Smooth muscle cell (in vitro differentiated cells): ENCODE data around the gene TMEM200A. TPM values are rescaled to one million over a fixed set of nuclear protein-coding genes. Genes with fewer than 3 reads are reported as not detected.

Source experiments
- DNase-seq: peaks from one replicate; lab custom pipeline; 2025; ENCODE audit not compliant: unreplicated experiment; lab: John Stamatoyannopoulos, UW
- H2AFZ ChIP-seq: fragments of 200-600 bp; sonication (generic); 2 replicates; pipeline ENCODE4 v1.6.0; 2016; ENCODE audit warnings: antibody characterized with exemption, low read depth, mild to moderate bottlenecking
- H3F3A ChIP-seq: fragments of 200-600 bp; sonication (generic); 2 replicates; pipeline ENCODE4 v1.6.0; 2017; ENCODE audit warnings: antibody characterized with exemption, low read depth
- H3K27ac ChIP-seq: fragments of 200-600 bp; sonication (generic); 2 replicates; pipeline ENCODE4 v1.5.1; 2016; ENCODE audit warnings: low read depth, mild to moderate bottlenecking
- H3K27me3 ChIP-seq: fragments of 200-600 bp; sonication (generic); 2 replicates; pipeline ENCODE4 v1.6.1; 2016; ENCODE audit warnings: low read depth, mild to moderate bottlenecking
- H3K36me3 ChIP-seq: fragments of 200-600 bp; sonication (generic); 2 replicates; pipeline ENCODE4 v1.5.1; 2016; ENCODE audit warnings: low read depth
- H3K4me1 ChIP-seq: fragments of 200-600 bp; sonication (generic); 2 replicates; pipeline ENCODE4 v1.5.1; 2016; ENCODE audit warnings: low read depth
- H3K4me2 ChIP-seq: fragments of 200-600 bp; sonication (generic); 2 replicates; pipeline ENCODE4 v1.6.0; 2016; ENCODE audit warnings: mild to moderate bottlenecking
- H3K4me3 ChIP-seq: fragments of 200-600 bp; sonication (generic); 2 replicates; pipeline ENCODE4 v1.5.1; 2016; ENCODE audit warnings: mild to moderate bottlenecking
- H3K79me2 ChIP-seq: fragments of 200-600 bp; sonication (generic); 2 replicates; pipeline ENCODE4 v1.6.0; 2016; ENCODE audit warnings: low read depth, mild to moderate bottlenecking
- H3K9ac ChIP-seq: fragments of 200-600 bp; sonication (generic); 2 replicates; pipeline ENCODE4 v1.6.0; 2016; ENCODE audit warnings: low read depth
- H3K9me3 ChIP-seq: fragments of 200-600 bp; sonication (generic); replicated peaks from 2 replicates; pipeline ENCODE4 v1.5.1; 2016; ENCODE audit warnings: low read depth
- H4K20me1 ChIP-seq: fragments of 200-600 bp; sonication (generic); 2 replicates; pipeline ENCODE4 v1.6.0; 2016; ENCODE audit warnings: low read depth
- CTCF ChIP-seq: fragments of 200-600 bp; sonication (generic); IDR thresholded peaks from 2 replicates; pipeline ENCODE4 v1.5.1; 2017; ENCODE audit warnings: borderline replicate concordance, mild to moderate bottlenecking, antibody characterized with exemption; ENCODE audit not compliant: insufficient read depth, poor library complexity, severe bottlenecking
- WGBS: methylation state at CpG from one replicate; pipeline ENCODE4 v1.1.7; 2016; ENCODE audit warnings: low lambda C conversion rate; 5-methylcytosine and 5-hydroxymethylcytosine counted together
- polyA plus RNA-seq: library from polyadenylated mRNA; unstranded; fragments of >200 nt; fragmentation: Nextera tagmentation; extraction: Ambion mirVana; gene quantifications from 2 replicates; pipeline ENCODE4 v1.2.1, GENCODE V29; 2016
- total RNA-seq: library from RNA; depleted of rRNA; stranded (reverse); fragments of >200 nt; gene quantifications from 2 replicates; pipeline ENCODE4 v1.2.3, GENCODE V29; 2014

The TMEM200A gene
- total and polyA plus RNA-seq, 2 experiments from 2014 or later, result 84.7 to 116 TPM

GRCh38 chr6:130417951-130418350, 52.1 kb downstream of the TMEM200A start:
- H3K36me3 ChIP-seq, result no peaks in the 10 kb centered on the region
- peaks cover 29% of the 10 kb centered on the region for H4K20me1 ChIP-seq
- H3K9ac ChIP-seq, result no peak overlapping the region
- H2AFZ ChIP-seq, result no peak overlapping the region
- H3K27ac ChIP-seq, result peak overlapping the region; percentile 39
- H3K4me1 ChIP-seq, result no peaks in the 10 kb centered on the region
- no peak overlapping the region for H3K4me3 ChIP-seq
- no peaks in the 10 kb centered on the region for H3K27me3 ChIP-seq
- no peaks in the 10 kb centered on the region for H3K9me3 ChIP-seq
- no peak for DNase-seq
- TF ChIP-seq CTCF, result no peak
- no peak overlapping the region for H3K4me2 ChIP-seq
- peaks cover 94% of the 10 kb centered on the region for H3K79me2 ChIP-seq
- peaks cover 7% of the 10 kb centered on the region for H3F3A ChIP-seq

GRCh38 chr6:130420911-130421310, 55.1 kb downstream of the TMEM200A start:
- H3K27ac ChIP-seq, result peak overlapping the region; percentile 97
- H3K9me3 ChIP-seq, result no peaks in the 10 kb centered on the region
- peaks cover 13% of the 10 kb centered on the region for H3F3A ChIP-seq
- peaks cover 81% of the 10 kb centered on the region for H3K79me2 ChIP-seq
- H3K4me2 ChIP-seq, result no peak overlapping the region
- no peak overlapping the region for H3K9ac ChIP-seq
- H3K4me3 ChIP-seq, result no peak overlapping the region
- peaks cover 4% of the 10 kb centered on the region for H4K20me1 ChIP-seq
- 98% methylated on average over 4 of the region's 4 CpGs for WGBS
- TF ChIP-seq CTCF, result no peak
- H3K27me3 ChIP-seq, result no peaks in the 10 kb centered on the region
- no peaks in the 10 kb centered on the region for H3K36me3 ChIP-seq
- H3K4me1 ChIP-seq, result peaks cover 22% of the 10 kb centered on the region
- H2AFZ ChIP-seq, result no peak overlapping the region
- no peak for DNase-seq

GRCh38 chr6:130421585-130421984, 55.8 kb downstream of the TMEM200A start:
- WGBS, result 35% methylated on average over 1 of the region's 1 CpG
- H2AFZ ChIP-seq, result no peak overlapping the region
- no peaks in the 10 kb centered on the region for H3K27me3 ChIP-seq
- H3K9me3 ChIP-seq, result no peaks in the 10 kb centered on the region
- no peak for TF ChIP-seq CTCF
- H3K9ac ChIP-seq, result no peak overlapping the region
- H3K79me2 ChIP-seq, result peaks cover 74% of the 10 kb centered on the region
- peak overlapping the region; percentile 16 for H3K4me2 ChIP-seq
- no peak overlapping the region for H3K4me3 ChIP-seq
- H4K20me1 ChIP-seq, result peaks cover 4% of the 10 kb centered on the region
- H3K36me3 ChIP-seq, result no peaks in the 10 kb centered on the region
- peaks cover 24% of the 10 kb centered on the region for H3K4me1 ChIP-seq
- DNase-seq, result no peak
- H3K27ac ChIP-seq, result peak overlapping the region; percentile 97
- H3F3A ChIP-seq, result peaks cover 13% of the 10 kb centered on the region

- Histone ChIP-seq H3K4me1 (peaks cover 30% of the 10 kb centered on the region), H2AFZ (no peak overlapping the region), H3K79me2 (peaks cover 71% of the 10 kb centered on the region), H3K36me3 (no peaks in the 10 kb centered on the region), H3K4me3 (no peak overlapping the region), H3K9ac (no peak overlapping the region), H4K20me1 (peaks cover under 1% of the 10 kb centered on the region), H3K9me3 (no peaks in the 10 kb centered on the region), H3K27ac (peak overlapping the region; percentile 97), H3K27me3 (no peaks in the 10 kb centered on the region), H3K4me2 (peak overlapping the region; percentile 73), H3F3A (peaks cover 17% of the 10 kb centered on the region)
- DNase-seq, result no peak
- TF ChIP-seq CTCF, result no peak
- 47% methylated on average over 3 of the region's 3 CpGs for WGBS
These were observed 57.2 kb downstream of the TMEM200A start for GRCh38 chr6:130423044-130423443.
